ENCODE results near the gene TSPAN5.

TSPAN5 gene

DNA sequence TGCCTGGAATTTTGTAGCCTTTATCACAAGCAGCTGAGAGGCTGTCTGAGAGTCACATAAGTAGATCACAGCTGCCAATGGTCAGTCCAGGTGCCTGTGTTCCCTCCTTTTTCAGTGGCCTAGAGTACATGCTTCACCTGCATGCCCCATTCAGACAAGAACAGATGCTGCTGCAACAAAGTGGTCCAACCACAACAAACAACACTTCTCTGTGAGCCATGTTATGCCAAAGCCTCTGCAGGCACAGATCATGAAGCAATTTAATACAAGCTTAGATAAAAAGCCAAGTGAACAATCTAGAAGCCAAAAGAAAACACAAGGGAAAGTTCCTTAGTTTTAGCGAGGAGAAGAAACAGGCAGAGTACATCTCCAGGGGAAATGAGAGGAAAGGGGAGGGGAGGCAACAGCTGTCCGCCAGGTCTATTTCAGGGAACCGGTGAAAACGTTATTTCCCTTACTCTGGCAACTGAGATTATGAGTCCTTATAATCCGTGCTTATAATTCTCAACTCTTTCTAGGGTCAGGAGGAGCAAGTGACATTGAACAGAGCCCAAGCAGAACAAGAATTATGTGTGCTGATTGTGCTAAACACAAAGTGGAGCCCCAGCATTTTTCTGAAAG, 92.6 kb downstream of the TSPAN5 start:
- TF ChIP-seq CTCF (IDR thresholded peaks at IDR 0.05; ENCODE audit: low read depth, low read length, missing control alignments): no peak

DNA sequence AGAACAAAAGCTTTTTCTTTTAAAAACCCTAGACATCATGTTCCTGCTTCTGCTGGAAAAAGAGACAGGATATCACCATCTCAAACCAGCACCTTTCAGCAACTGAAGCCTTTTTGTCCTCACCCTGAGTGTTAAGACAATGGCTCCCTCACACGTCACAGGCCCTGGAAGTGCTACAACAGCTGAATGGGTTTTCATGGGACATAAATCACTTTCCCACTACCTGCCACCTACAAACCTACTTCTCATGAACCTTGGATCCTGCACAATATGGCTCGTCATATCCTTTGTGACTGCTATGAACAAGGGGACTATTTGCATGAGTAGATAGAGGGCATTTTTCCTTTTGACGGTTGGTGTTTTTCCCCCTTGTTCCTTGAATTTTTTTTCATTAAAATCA, 93.6 kb downstream of the TSPAN5 start:
- no peak for DNase-seq (ENCODE audit: extremely low read depth, low read depth)
- TF ChIP-seq CTCF (IDR thresholded peaks at IDR 0.05; ENCODE audit: low read depth, low read length, missing control alignments): no peak

More for the DNA sequence above, 92.6 kb downstream of the TSPAN5 start:
- no peak for DNase-seq (ENCODE audit: extremely low read depth, low read depth)
- H3K4me3 ChIP-seq (replicated peaks; ENCODE audit: low read depth, low read length): no peak overlapping the region

GRCh38 chr4:98560321-98560720, 98.1 kb downstream of the TSPAN5 start:
- H3K4me3 ChIP-seq (replicated peaks; ENCODE audit: low read depth, low read length): no peak overlapping the region
- no peak for TF ChIP-seq CTCF (IDR thresholded peaks at IDR 0.05; ENCODE audit: low read depth, low read length, missing control alignments)
- no peak for DNase-seq (ENCODE audit: extremely low read depth, low read depth)

More for the DNA sequence above, 93.6 kb downstream of the TSPAN5 start:
- no peak overlapping the region for H3K4me3 ChIP-seq (replicated peaks; ENCODE audit: low read depth, low read length)

DNA sequence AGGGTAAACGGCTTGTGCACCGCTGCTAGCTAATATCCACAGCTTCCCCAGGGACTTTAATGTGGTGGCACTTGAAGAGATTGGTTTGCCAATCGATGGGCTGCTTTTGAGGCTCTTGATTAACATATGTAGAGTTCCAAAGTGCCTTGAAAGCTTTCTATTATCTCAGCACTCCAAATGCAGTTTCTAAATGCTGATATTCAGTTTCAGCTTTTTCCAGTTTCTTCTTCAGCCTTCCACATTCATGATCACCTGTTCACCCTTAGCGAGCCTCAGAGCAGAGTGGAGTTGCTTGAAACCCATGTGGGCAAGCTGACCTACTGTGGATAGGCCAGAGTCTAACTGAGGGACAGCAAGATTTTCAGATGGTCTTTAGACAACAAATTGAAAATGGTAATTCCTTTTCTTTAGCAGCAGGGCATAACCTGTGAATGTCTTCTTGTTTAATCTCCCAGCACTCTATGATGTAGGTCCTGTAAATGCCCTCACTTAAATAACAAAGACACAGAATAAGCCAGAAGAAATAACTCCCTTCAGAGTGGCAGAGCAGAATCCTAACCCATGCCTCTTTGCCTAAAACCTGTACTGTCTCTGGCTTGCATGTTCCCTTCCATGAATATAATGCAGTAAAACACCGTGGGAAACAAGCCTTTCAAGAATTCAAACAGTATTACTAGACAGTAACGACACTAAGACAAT, 99.8 kb downstream of the TSPAN5 start:
- no peak for DNase-seq (ENCODE audit: extremely low read depth, low read depth)
- H3K4me3 ChIP-seq (replicated peaks; ENCODE audit: low read depth, low read length): no peak overlapping the region
- no peak for TF ChIP-seq CTCF (IDR thresholded peaks at IDR 0.05; ENCODE audit: low read depth, low read length, missing control alignments)

GRCh38 chr4:98557194-98557892, 101.1 kb downstream of the TSPAN5 start:
- DNase-seq (ENCODE audit: extremely low read depth, low read depth): no peak
- no peak for TF ChIP-seq CTCF (IDR thresholded peaks at IDR 0.05; ENCODE audit: low read depth, low read length, missing control alignments)
- H3K4me3 ChIP-seq (replicated peaks; ENCODE audit: low read depth, low read length): no peak overlapping the region

GRCh38 chr4:98556451-98556850, 102.0 kb downstream of the TSPAN5 start:
- H3K4me3 ChIP-seq (replicated peaks; ENCODE audit: low read depth, low read length): no peak overlapping the region
- no peak for TF ChIP-seq CTCF (IDR thresholded peaks at IDR 0.05; ENCODE audit: low read depth, low read length, missing control alignments)
- no peak for DNase-seq (ENCODE audit: extremely low read depth, low read depth)
